ENCODE measurements around the gene EPHA4.

Gene EPHA4

GRCh38 chr2:221465776-221466175 lies 106.3 kb downstream of the EPHA4 start:
- DNase-seq: no peak

- DNase-seq: no peak
Measured at GRCh38 chr2:221464971-221465370, 107.1 kb downstream of the EPHA4 start.

- DNase-seq: no peak
Measured at GRCh38 chr2:221463241-221463896, 108.7 kb downstream of the EPHA4 start.

- DNase-seq: no peak
Measured at GRCh38 chr2:221461901-221462300, 110.2 kb downstream of the EPHA4 start.

- DNase-seq: no peak
Measured at GRCh38 chr2:221460136-221460535, 112.0 kb downstream of the EPHA4 start.

GRCh38 chr2:221458578-221458977 lies 113.5 kb downstream of the EPHA4 start:
- no peak for DNase-seq

DNA sequence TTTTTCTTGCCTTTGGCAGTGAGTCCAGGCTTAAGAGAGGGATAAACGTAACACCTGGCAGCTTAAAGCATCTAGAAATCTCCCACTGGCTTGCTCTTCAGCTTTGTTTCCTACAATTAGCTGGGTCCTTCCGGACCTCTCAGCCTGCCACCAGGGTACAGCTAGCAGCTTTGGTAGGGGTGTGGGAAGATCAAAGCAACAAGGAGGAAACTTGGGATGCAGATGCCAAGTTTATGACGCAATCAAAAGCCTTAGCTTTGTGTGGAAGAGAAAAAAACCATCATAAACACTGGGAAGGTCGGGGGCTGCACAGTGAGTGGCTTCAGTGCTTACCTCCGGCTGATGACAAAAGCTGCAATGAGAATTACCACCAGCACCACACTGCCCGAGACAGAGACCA lies 116.9 kb downstream of the EPHA4 start:
- no peak for DNase-seq

GRCh38 chr2:221454459-221455105 lies 117.5 kb downstream of the EPHA4 start:
- DNase-seq: no peak

DNA sequence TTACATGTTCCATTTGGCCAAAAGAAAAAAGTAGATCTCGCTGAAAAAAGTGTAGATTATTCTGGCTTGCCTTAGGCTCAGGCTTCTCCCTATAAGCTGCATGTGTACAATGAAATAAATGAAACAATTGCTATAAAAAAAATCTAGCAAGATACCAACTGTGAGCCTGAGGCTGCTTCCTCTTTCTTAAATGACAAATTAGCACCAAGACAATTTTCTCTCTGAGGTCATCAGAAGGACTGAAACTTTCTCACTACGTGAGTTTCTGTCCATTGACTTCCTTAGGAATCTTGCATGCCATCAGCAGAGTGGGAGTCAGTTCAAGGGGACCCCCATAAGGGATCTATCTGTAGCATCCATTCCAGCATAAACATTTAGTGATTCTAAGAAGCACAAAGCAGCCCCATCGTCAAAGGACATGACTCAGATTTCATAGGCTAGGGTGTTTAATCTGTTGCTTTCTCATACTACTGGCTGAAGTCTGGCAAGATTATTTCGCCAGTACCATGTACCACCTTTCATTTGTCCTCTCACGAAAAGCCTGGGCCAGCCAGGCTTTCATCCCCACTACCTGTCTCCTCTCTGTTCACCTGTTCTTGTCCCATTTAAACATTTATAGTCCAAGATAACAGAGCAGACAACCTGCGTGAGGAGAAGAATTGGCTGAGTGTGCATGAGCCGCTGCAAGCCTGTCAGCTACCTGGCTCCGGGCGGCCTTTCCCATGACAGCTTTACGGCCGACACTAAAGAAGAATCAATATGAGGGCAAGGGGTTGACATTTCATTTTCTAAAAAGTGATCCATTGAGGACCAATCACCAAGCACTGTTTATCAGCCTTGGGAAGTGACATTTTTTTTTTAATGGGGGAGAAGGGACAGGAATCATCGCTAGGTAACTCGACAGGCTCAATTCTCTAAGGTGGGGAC lies 120.0 kb downstream of the EPHA4 start:
- no peak for DNase-seq

DNA sequence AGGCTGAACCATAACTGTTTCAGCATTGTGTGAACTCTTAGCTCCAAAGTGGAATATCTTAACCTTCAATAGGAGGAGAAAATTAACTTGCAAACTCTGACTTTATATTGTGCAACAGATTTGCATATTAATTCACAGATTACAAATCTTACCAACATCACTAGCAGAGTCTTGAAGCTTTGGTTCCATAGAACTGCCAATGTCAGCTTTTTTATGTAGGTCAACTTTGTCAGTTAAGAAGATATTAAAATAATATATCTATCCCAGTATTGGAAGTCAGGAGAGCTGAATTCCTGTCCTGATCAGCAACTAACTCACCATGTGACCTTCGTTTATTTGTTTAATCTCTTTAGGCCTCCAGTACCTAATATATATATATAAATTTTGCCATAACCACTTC lies 121.8 kb downstream of the EPHA4 start:
- DNase-seq: no peak

GRCh38 chr2:221449406-221449805 lies 122.7 kb downstream of the EPHA4 start:
- DNase-seq: no peak

- no peak for DNase-seq
Measured at GRCh38 chr2:221448844-221449390, 123.2 kb downstream of the EPHA4 start.

GRCh38 chr2:221448057-221448843 lies 123.9 kb downstream of the EPHA4 start:
- no peak for DNase-seq

DNA sequence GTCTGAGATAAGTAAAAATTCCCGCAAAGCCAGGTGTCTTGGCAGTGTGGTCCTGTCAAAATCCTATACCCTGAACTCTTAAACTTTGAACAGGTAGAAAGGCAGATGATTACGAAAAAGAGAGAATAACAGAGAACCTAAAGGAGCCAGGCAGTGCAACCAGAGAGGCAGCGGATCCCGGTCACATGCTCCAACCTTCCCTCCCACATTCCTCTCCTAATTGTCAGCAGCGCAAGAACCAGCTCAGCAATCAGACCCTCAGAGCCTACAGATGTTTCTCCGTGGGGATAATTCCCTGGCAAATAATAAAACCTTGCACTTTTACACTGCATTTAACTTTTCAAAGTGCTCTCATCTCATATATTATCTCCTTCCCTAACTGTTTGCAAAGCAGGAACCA lies 124.8 kb downstream of the EPHA4 start:
- no peak for DNase-seq

- DNase-seq: no peak
Measured at GRCh38 chr2:221446140-221446539, 126.0 kb downstream of the EPHA4 start.

DNA sequence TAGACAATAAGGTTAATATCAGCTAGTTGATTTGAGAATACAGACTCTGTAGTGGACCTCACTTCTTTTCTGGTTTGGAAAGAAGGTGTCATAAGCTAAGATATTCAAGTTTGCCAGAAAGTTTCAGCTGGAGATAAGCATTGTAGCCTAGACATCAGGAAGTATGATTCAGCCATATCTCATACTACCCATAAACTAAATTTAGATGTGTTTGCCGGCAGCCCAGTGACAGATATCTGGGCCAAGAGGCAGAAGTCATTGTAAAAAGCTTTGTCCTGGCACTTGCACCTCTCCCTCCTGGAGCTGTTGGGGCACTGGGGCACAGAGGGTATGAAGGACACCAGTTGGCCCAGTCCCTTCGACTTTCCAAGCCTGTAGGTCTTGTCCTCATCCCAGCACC lies 128.0 kb downstream of the EPHA4 start:
- DNase-seq: no peak

DNA sequence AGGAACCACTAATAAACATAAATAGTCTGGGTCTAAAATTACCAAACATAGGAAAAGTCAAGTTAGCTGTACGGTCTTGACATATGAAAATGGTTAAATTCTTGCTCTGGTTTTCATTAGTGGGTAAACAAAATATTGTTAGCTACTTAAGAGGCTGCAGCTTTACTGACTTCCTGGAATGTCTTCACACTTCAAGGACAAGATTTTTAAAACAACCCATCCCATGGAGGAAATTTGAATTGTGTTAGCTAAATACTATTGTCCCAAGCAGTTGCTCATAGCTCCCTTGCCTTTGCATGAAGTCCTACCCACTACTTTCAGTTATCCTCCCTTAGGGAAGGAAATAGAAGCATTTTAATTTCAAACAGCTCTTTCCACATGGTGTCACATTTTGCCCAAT lies 128.5 kb downstream of the EPHA4 start:
- DNase-seq: no peak

DNA sequence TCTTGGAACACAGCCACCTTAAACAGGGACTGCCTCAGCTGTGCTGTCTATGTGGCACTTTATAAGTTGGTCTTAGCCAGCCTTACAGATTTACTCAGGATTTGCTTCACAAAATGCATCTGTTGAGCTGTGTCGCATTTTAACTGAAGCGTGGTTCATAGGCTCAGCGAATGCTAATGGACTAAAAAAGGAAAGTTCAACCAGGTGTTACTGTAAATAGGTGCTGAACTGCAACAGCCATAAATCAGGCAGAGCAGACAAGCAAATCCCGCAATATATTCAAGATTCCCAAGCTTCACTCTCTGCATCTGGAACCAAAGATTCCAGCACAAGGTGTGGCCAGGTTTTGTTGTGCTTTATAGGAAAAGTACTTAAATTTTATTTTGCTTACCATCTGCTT lies 130.0 kb downstream of the EPHA4 start:
- DNase-seq: no peak

DNA sequence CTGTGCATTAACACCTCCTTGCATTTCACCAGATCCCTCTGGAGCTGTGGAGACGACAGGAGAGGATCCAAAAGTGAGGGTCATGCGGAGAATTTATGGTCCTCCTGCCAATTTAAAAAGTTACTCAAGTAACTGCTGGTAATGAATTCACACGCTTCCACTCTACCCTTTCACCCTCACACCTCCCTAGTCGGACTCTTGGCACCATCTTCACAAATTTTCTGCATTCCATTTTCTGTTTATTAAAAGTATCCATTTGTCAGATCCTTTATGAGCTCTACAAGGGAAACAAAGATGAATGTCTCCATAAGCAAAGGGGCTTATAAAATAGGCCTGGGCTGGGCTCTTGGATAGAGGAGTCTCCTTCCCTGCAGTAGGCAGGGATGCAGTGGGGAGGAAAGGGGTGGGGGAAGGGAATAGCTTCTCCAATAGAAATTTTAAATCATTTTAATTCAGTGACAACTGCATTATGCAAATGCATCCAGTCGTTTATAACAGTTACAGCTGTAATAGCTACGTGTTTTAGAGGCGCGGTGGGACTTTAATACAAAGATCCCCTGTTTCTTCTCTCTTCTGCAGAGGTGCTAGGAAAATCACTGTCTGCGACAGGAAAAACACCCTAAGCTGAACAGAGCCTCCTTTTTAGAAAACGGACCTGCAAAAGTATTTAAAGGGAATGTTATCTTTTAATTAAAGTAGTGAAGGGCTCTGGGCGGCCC lies 132.2 kb downstream of the EPHA4 start:
- no peak for DNase-seq

GRCh38 chr2:221437056-221437455 lies 135.0 kb downstream of the EPHA4 start:
- no peak for DNase-seq

- DNase-seq: no peak
Measured at GRCh38 chr2:221435171-221435570, 136.9 kb downstream of the EPHA4 start.

- DNase-seq: no peak
Measured at GRCh38 chr2:221434142-221434541, 138.0 kb downstream of the EPHA4 start.

Measured in NCI-H510A (cell line).